NOMO-1 treated with DMSO at 0.1 percent for 48 hours (cell line): Measurements from ENCODE around the gene INAFM1.
"Not testable (repeated sequence)": the region's sequence is repeated elsewhere in the genome, so short reads cannot be mapped to it uniquely, and the experiment has no call there.

Experiments used
- DNase-seq: peaks from one replicate; lab custom pipeline; 2025; ENCODE audit not compliant: unreplicated experiment; lab: John Stamatoyannopoulos, UW

The INAFM1 gene

GRCh38 chr19:47240996-47241918 lies 33.4 kb upstream of the INAFM1 start:
- peak; percentile 36 for DNase-seq

DNA sequence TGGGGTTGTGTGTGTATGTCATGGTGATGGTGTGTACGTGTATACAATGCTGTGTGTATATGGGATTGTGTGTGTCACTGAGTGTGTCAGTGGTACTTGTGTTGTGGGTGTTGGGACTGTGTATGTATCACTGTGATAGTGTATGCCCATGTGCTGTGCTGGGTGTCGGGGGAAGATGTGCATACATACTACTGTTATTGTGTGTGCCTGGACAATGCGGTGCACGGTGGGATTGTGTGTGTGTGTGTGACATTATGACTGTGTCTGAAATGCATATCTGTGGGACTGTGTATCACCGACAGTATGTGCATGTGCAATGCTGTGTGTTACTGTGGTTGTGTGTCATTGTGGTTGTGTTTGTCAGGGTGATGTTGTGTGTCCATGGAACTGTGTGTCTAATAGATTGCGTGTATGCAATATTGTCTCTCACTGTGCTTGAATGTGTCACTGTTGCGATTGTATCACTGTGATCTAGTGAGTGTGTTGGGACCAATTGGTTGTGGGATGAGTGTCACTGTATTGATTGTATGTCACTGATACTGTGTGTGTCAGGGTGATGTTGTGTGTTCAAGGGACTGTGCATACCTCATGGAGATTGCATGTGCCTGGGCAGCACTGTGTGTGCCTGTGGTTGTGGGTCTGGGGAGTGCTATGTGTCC lies 32.6 kb upstream of the INAFM1 start:
- no peak for DNase-seq

DNA sequence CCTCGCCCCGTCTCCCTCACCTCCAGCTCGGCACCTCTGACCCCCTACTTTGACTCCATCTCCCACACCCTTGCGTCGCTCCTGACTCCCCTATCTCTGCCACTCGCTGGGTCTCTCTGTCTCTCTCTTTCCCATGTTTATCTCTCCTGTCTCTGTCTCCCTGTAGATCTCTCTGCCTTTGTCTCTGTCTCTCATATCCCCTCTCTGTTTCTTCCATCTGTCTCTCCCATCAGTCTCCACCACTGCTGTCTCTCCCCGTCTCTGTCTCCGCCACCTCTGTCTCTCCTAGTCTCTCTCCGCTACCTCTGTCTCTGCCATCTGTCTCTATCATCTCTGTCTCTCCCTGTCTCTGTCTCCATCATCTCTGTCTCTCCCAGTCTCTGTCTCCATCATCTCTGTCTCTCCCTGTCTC lies 31.3 kb upstream of the INAFM1 start:
- DNase-seq: no peak

DNA sequence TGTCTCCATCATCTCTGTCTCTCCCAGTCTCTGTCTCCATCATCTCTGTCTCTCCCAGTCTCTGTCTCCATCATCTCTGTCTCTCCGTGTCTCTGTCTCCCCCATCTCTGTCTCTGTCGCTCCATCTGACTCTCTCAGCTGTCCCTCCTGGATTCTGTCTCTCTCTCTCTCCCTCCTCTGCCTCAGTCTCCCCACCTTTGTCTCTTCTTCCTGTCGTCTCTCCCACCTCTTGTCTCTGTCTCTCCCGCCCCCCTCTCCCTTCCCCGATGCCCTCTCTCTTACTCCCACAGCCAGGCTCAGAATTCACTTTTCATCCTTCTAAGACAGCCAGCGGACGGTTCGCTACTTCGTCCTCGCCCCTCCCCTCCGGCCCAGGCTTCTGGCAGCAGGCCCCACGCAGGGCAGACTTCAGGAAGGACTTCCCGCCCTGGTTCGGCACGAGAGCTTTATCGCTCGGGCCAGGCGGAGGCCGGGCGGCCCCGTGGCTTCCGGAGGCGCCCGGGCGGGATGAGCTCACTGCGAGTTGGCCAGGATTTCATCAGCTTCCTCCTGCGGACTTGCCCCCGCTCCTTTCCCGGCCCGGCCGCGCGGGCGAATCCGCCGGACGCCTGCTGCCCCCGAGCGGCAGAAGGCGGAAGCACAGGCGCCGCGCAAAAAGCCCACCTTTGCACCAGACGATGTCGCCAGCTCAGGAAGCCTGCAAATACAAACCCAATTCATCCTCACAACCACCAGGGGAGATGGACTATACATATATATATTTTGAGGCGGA lies 30.7 kb upstream of the INAFM1 start:
- DNase-seq: peak; percentile 94

DNA sequence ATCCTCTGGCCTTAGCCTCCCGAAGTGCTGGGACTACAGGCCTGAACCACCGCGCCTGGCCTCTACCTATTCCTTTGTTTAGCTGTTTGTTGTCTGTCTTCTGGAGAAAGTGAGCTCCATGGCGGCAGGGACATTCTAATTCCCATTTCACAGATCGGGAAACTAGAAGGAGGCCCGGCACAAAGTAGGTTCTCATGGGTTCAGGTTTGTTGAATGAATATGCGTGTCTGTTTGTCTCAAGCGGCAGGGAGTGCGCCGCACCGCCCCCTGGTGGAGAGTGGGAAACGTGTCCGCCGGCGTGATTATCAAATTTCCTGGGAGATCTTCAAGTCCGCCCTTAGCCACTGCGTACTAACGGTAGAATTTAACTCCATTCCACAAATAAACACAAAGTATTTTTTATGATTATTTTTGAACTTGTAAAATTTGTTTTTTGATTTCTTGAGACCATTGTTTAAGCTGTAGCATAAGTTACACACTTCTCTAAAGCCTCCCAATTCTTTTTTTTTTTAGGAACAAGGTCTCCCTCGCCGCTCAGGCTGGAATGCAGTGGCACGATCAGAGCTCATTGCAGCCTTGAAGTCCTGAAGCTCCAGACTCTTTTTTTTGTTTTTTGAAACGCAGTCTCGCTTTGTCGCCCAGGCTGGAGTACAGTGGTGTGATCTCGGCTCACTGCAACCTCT lies 27.2 kb upstream of the INAFM1 start:
- peak; percentile 56 for DNase-seq

DNA sequence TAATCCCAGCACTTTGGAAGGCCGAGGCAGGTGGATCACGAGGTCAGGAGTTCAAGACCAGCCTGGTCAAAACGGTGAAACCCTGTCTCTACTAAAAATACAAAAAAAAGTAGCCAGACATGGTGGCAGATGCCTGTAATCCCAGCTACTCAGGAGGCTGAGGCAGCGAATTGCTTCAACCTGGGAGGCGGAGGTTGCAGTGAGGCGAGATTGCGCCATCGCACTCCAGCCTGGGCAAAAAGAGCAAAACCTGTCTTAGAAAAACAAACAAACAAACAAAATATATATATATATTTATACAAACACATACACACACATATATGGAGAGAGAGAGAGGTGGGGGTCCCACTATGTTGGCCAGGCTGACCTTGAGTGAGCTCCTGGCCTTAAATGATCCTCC lies 21.7 kb upstream of the INAFM1 start:
- not testable (repeated sequence) for DNase-seq

- no peak for DNase-seq
Observed at GRCh38 chr19:47253467-47253881, 21.2 kb upstream of the INAFM1 start.

DNA sequence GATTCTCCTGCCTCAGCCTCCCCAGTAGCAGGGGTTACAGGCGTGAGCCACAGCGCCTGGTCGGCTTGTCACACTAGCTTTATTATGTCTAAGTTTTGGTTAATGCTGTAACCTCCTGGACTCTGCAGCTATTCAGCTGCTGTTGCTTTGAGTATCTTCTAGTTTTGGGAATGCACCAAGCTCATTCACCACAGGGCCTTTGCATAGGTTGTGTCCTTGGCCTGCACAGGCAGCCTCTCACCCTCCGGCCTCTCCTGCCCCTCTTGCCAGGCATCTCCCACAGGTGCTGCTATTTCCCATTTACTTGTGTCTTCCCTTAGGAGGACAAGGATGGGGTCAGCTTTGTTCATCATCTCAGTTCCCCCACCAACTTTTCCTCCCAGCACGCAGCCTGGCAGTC lies 20.7 kb upstream of the INAFM1 start:
- no peak for DNase-seq

- DNase-seq: peak; percentile 93
Observed at GRCh38 chr19:47255879-47256692, 18.6 kb upstream of the INAFM1 start, which contains the start of gene CCDC9. Gene CCDC9 (plus strand): TSS chr19:47256525. CDS start chr19:47258401, 1,876 bp downstream.

DNA sequence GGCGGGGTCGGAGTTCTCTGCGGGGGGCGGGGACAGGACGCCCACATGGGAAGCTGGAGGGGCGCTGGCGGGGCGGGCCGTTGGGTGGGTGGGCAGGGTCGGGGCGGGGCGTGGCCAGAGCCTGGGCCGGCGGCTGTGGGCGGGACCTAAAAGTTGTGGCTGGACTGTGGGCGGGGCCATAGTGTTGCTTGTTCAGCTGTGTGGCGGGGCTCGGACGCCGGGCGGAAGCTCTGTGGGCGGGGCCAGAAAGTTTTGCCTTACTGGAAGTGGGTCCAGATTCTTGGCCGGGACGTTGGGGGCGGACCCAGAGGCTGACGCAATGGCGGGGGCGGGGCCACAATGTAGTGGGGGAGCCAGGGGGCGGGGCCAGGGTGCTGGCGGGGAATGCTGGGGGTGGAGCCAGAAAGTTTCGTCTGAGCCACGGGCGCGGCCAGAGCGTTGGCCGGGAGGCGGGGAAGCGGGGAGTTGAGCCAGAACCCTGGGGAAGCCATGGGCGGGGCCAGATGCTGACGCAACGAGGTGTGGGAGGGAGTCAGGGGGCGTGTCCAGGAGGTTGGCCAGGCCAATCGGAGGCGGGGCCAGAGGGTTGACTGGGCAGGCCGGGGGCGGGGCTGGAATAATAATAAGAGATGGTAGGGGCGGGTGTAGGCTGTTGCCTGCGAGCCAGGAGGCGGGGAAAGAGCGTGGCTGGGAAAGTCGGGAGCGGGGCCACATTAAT lies 17.8 kb upstream of the INAFM1 start:
- DNase-seq: peak; percentile 100

DNA sequence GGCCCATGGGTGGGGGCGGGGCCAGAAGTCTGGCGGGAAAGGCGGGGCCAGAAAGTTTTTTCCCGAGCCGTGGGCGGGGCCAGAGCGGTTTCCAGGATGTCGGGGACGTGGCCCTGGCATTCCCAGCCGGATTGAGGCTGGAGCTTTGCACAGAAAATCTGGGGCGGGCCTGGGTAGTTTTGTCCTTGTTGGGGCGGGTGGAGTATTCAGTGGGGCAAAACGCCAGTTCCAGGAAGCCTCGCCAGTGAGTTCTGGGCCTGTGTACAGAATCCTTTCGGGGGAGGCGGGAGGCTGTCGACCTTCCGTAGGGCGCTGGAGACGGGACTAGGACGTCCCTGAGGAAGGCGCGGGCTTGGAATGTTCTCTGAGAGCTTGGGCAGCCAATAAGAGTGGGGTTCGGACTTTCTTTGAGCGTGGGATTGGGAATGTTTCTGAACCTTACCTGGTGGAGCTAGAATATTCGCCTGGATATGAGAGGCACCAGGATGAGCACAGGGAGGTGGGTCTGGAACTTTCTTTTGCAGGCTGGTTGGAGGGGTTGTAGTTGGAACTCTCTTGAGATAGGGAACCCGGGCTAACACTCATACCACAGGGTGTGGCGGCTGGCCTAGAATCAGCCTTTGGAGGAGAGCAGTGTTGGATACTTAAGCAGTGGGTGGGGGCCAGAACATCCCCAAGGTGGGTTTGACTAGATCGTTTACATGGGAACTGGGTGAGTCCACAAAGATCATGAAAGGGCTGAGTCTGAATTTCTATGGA lies 17.1 kb upstream of the INAFM1 start:
- DNase-seq: peak; percentile 70

DNA sequence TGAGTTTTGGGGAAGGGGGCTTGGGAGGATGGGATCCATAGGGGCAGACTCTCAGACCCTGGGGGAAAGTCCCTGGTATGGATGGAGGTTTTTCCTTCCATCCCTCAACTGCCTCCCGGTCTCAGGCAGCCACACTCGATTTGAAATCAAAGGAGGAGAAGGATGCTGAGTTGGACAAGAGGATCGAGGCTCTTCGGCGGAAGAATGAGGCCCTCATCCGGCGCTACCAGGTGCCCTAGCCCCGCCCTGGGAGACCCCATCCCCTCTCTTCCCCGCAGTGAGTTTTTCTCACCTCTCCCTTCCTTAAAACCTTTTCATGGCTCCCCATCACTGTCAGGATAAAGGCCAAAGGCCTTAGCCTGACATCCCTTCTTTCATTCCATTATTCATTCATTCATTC lies 16.3 kb upstream of the INAFM1 start:
- DNase-seq: no peak

- DNase-seq: no peak
Observed at GRCh38 chr19:47258895-47259555, 15.7 kb upstream of the INAFM1 start.

DNA sequence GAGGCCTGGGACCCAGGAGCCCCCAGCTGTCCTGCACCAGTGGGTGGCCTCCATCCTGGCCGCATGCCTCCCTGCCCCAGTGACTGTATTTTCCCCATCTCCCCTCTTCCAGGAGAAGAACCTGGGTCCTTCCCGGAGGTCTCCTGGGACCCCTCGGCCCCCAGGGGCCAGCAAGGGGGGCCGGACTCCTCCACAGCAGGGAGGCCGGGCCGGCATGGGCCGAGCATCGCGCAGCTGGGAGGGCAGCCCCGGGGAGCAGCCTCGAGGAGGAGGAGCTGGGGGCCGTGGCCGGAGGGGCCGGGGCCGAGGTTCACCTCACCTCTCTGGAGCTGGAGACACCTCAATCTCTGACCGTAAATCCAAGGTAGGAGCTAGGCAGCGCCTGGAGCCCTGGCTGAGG lies 14.2 kb upstream of the INAFM1 start:
- DNase-seq: no peak

- peak; percentile 68 for DNase-seq
Observed at GRCh38 chr19:47261946-47262793, 12.5 kb upstream of the INAFM1 start.

- no peak for DNase-seq
Observed at GRCh38 chr19:47264629-47265028, 10.1 kb upstream of the INAFM1 start.

DNA sequence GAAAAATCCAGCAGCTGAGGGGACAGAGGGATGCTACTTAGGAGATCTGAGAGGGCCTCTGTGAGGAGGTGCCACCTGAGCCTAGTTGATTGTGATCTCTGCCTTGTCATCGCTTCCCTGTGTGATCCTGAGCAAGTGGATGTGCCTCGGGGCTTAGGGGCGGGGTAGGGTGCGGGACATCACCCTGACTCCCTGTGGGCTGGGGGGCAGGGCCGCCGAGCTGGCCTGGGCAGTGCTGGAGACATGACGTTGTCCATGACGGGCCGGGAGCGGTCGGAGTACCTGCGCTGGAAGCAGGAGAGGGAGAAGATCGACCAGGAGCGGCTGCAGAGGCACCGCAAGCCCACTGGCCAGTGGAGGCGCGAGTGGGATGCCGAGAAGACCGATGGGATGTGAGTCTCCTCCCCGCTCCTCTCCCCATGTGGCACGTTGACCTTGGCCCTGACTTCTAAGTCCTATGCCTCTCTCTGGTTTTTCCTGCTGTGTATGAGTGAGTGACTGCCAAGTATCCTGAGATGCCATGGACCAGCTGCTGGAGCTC lies 8.2 kb upstream of the INAFM1 start:
- DNase-seq: no peak
